HepG2 (cell line): ENCODE results near the gene SPAG9. TPM values are rescaled to one million over a fixed set of nuclear protein-coding genes. Genes with fewer than 3 reads are reported as not detected.

ENCODE experiments used
- CEBPZ ChIP-seq: IDR thresholded peaks from 2 replicates; pipeline ENCODE4 v1.6.1; 2012; ENCODE audit warnings: low read length, improper control_type of control experiment
- EEA1 ChIP-seq: sonication (generic); formaldehyde crosslinking; IDR thresholded peaks from 2 replicates; pipeline ENCODE4 v1.5.1; 2020; ENCODE audit warnings: mild to moderate bottlenecking, missing genetic modification reagents, borderline replicate concordance
- HNF1A ChIP-seq, 2 experiments: sonication (generic) in 1 of 2; formaldehyde crosslinking in 1 of 2; IDR thresholded peaks; 2 replicates each; pipeline versions ENCODE4 v1.4.0 to v1.6.1; 2016 to 2020; ENCODE audit warnings: borderline replicate concordance in 1 of 2, low read depth in 1 of 2, mild to moderate bottlenecking in 1 of 2, missing genetic modification reagents in 1 of 2
- KAT7 ChIP-seq: IDR thresholded peaks from 2 replicates; pipeline ENCODE4 v1.6.1; 2018; ENCODE audit warnings: borderline replicate concordance, missing compliant biosample characterization
- SAFB2 ChIP-seq: sonication (generic); formaldehyde crosslinking; IDR thresholded peaks from 2 replicates; pipeline ENCODE4 v1.5.1; 2020; ENCODE audit warnings: missing genetic modification reagents, low read depth, mild to moderate bottlenecking, borderline replicate concordance
- SALL2 ChIP-seq: sonication (generic); formaldehyde crosslinking; IDR thresholded peaks from 2 replicates; pipeline ENCODE4 v1.8.1; 2023; ENCODE audit warnings: mild to moderate bottlenecking, missing genetic modification reagents, inconsistent platforms
- TRIM24 ChIP-seq: sonication (generic); formaldehyde crosslinking; IDR thresholded peaks from 2 replicates; pipeline ENCODE4 v1.8.0; 2022; ENCODE audit warnings: mild to moderate bottlenecking, missing genetic modification reagents
- ZBTB37 ChIP-seq: sonication (generic); formaldehyde crosslinking; IDR thresholded peaks from 2 replicates; pipeline ENCODE4 v1.4.0; 2020; ENCODE audit warnings: mild to moderate bottlenecking, missing genetic modification reagents
- ZFP36 ChIP-seq: fragments of 150-350 bp; IDR thresholded peaks from 2 replicates; pipeline ENCODE4 v1.6.1; 2018; ENCODE audit warnings: borderline replicate concordance, low read length, low read depth; ENCODE audit not compliant: partially characterized antibody
- ZNF468 ChIP-seq: sonication (generic); formaldehyde crosslinking; IDR thresholded peaks from 2 replicates; pipeline ENCODE4 v1.8.0; 2022; ENCODE audit warnings: mild to moderate bottlenecking, moderate library complexity, missing genetic modification reagents
- ZNF496 ChIP-seq: sonication (generic); formaldehyde crosslinking; IDR thresholded peaks from 2 replicates; pipeline ENCODE4 v1.8.1; 2023; ENCODE audit warnings: mild to moderate bottlenecking, moderate library complexity, missing genetic modification reagents; ENCODE audit not compliant: insufficient replicate concordance
- ZNF512 ChIP-seq: sonication (generic); formaldehyde crosslinking; IDR thresholded peaks from 2 replicates; pipeline ENCODE4 v1.4.0; 2020; ENCODE audit warnings: mild to moderate bottlenecking, missing genetic modification reagents
- ZNF576 ChIP-seq: sonication (generic); formaldehyde crosslinking; IDR thresholded peaks from 2 replicates; pipeline ENCODE4 v1.4.0; 2020; ENCODE audit warnings: mild to moderate bottlenecking, missing genetic modification reagents
- ZNF674 ChIP-seq: sonication (generic); formaldehyde crosslinking; IDR thresholded peaks from 2 replicates; pipeline ENCODE4 v1.5.0; 2020; ENCODE audit warnings: low read depth, mild to moderate bottlenecking, missing genetic modification reagents
- ZNF841 ChIP-seq: sonication (generic); formaldehyde crosslinking; IDR thresholded peaks from 2 replicates; pipeline ENCODE4 v1.8.1; 2023; ENCODE audit warnings: missing genetic modification reagents, borderline replicate concordance
- polyA plus RNA-seq, 8 experiments: library from polyadenylated mRNA; depleted of rRNA in 3 of 8; stranded (reverse) in 7 of 8; unstranded in 1 of 8; fragments of >200 nt; fragmentation: Illumina TruSeq in 4 of 8; extraction: Trizol in 4 of 8; gene quantifications; 2 replicates each; pipeline versions ENCODE4 v1.2.1 to v1.2.3, GENCODE V29; 2011 to 2016; ENCODE audit warnings: low read depth in 4 of 8, missing spikeins in 1 of 8, mixed read lengths in 1 of 8; ENCODE audit not compliant: insufficient read depth in 1 of 8
- total RNA-seq, 5 experiments: library from RNA; depleted of rRNA; stranded (reverse); fragments of >200 nt; fragmentation: Illumina TruSeq; extraction: Trizol; gene quantifications; 2 replicates each; pipeline ENCODE4 v1.2.3, GENCODE V29; 2016; ENCODE audit warnings: low read depth in 1 of 5

SPAG9 gene
- total and polyA plus RNA-seq, 2 of the 13 experiments (the other 11 are each of a cell fraction or from before 2014, with no cell fraction given): 43.2 to 78.6 TPM

GRCh38 chr17:50944902-50945720 is 175.6 kb downstream of the SPAG9 start (continued):
- 0 out of 2 replicates have a peak, but pooled peaks have one; percentile 12 for TF ChIP-seq ZBTB37 (CRISPR knock-in tag)
- no peak for TF ChIP-seq ZNF496
- no peak for TF ChIP-seq ZNF468 (CRISPR knock-in tag)
- TF ChIP-seq ZNF512 (CRISPR knock-in tag): 0 out of 2 replicates have a peak, but pooled peaks have one; percentile 10
- no peak for TF ChIP-seq ZFP36
- TF ChIP-seq SALL2 (CRISPR knock-in tag): no peak
- TF ChIP-seq ZNF674 (CRISPR knock-in tag): no peak
- no peak for TF ChIP-seq SAFB2 (CRISPR knock-in tag)
- no peak for TF ChIP-seq HNF1A (IDR thresholded peaks at IDR 0.05; ENCODE audit: low read depth)
- no peak; the same call in 1 of the 2 replicates for TF ChIP-seq HNF1A (CRISPR knock-in tag; IDR thresholded peaks at IDR 0.05; ENCODE audit: borderline replicate concordance)
- TF ChIP-seq CEBPZ: no peak
- no peak for TF ChIP-seq ZNF576 (CRISPR knock-in tag)
- no peak for TF ChIP-seq ZNF841
- TF ChIP-seq EEA1 (CRISPR knock-in tag): no peak
- no peak for TF ChIP-seq KAT7
- TF ChIP-seq TRIM24: no peak
